Measurements from ENCODE around the gene UTS2.

Gene UTS2

DNA sequence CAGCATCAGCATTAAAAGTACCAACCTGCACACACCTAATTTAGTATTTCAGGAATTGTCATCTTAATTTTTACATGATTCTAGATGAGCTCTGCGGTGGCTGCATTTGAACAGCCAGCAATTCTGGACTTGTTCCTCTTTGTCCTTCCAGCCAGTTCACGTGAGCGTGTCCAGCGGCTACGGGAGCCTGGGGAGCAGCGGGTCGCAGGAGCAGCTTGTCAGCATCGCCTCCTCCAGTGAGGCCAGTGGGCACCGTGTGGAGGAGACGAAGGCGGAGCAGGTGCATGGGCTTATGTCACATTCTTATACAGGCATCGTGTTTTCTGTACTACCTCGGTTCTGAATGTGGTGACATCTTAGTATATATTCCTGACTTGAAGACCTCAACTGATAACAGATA, 43.1 kb downstream of the UTS2 start:
- no peak for DNase-seq

DNA sequence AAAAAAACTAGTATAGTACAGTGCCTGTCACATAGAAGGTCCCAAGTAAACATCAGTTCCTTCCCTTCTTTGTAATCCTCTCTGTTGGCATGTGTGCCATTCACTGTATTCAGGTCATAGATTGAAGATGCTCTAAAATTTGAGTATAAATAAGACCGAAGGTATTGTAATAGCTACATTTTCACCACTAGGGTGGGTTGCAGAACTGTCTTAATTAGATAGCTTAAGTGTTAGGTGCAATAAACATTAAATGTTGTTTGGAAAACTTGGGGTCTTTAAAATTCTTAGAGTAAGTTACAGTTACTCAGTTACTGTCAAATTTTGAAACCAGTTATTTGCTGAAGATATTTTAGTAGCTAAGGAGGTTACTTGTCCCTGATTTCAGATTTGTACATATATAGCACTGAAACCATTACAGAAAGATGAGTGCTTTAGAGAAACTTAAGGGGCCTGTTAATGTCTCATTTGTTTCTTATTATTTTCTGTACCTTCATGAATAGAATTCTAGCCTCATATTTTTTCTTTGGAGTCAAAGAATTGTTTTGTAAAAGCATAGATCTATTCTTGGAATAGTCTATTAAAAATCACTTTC, 44.5 kb downstream of the UTS2 start:
- no peak for DNase-seq

DNA sequence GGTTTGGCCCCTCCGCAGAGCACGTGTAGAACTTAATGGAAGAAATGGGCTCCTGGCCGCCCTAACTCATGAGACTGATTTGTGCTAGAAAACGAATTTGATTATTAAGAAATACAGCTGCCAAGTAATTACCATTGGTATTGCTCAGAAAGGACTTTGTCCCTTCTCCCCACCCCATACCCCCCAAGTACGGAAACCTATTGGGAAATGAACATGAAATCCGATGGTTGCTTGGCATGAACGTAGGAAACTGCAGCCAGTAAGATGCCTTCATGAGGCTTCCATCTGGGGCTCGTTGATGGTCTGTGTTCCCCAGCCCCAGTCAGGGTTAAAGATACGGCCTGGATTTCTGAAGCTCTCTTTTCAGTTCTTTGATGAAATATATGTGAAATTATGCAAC, 47.4 kb downstream of the UTS2 start:
- no peak for DNase-seq

All from midbrain (tissue), 1 donor.